ENCODE measurements around the gene TBC1D3K.
"Not testable (repeated sequence)": the region's sequence is repeated elsewhere in the genome, so short reads cannot be mapped to it uniquely, and the experiment has no call there.

Gene TBC1D3K

DNA sequence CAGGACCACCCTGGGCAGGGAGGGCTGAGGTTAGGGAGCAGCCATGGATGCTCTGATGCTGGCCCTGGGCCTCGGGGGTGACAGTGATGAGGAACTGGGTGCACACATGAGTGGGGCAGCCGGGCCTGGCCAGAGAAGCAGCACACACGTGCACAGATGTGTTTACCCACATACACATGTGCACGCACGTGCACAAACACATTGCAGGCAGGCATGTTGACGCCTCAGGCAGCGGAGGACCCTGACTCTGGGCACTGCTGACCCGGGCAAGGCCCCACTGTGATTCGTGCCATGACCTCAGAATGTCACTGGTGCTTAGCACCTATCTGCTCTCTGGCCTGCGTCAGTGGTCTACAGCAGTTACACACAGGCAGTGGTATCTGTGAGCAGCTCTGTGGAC lies at the start of gene TBC1D3K:
TSS of gene TBC1D3K (plus strand) at position 301 of the 400 bp plus-strand sequence. CDS start 1,585 bp downstream, outside the sequence.
- not testable (repeated sequence) for TF ChIP-seq YY1 (IDR thresholded peaks at IDR 0.05; ENCODE audit: low read depth); USF1 (IDR thresholded peaks at IDR 0.05); RAD21 (IDR thresholded peaks at IDR 0.05; ENCODE audit: low read depth)

DNA sequence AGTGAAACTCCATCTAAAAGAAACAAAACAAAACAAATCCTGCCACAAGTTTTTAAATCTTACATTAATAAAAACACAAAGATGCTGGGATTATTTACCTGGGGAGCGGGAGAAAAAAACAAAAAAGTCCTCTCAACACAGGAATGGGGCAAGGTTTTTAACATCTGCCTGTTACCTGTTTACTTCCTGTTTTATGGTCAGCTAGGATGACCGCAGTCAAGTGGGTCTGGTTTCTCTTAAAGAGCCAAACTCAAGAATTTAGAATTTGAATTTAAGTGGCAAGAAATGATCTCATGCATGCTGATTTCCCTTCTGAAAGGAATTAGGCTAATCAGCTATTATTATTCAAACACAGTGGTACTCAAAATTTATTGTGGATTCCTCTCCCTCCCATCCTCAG lies 39.7 kb upstream of the TBC1D3K start:
- TF ChIP-seq CEBPB (IDR thresholded peaks at IDR 0.05) (no peak), TEAD4 (IDR thresholded peaks at IDR 0.05) (no peak), RAD21 (IDR thresholded peaks at IDR 0.05; ENCODE audit: low read depth) (no peak), NFIC (IDR thresholded peaks at IDR 0.05) (no peak), TAF1 (IDR thresholded peaks at IDR 0.05; ENCODE audit: low read depth) (no peak), EGR1 (IDR thresholded peaks at IDR 0.05) (no peak), USF1 (IDR thresholded peaks at IDR 0.05) (no peak), YY1 (IDR thresholded peaks at IDR 0.05; ENCODE audit: low read depth) (no peak), ZBTB7A (IDR thresholded peaks at IDR 0.05; ENCODE audit: low read depth) (no peak)
- TF ChIP-seq, protein P1, sequence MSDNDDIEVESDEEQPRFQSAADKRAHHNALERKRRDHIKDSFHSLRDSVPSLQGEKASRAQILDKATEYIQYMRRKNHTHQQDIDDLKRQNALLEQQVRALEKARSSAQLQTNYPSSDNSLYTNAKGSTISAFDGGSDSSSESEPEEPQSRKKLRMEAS (IDR thresholded peaks at IDR 0.05): no peak

DNA sequence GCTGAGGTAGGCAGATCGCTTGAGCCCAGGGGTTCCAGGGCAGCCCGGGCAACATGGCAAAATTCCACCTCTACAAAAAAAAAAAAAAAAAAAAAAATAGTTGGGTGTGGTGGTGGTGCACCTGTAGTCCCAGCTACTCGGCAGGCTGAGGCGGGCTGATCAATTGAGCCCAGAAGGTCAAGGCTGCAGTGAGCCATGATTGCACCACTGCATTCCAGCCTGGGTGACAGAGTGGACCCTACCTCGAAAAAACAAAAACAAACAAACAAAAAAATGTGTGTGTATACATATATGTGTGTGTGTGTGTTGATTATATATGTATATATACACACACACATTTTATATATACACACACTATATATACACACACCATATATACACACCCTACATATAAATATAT lies 39.1 kb upstream of the TBC1D3K start:
- TF ChIP-seq, protein P2, sequence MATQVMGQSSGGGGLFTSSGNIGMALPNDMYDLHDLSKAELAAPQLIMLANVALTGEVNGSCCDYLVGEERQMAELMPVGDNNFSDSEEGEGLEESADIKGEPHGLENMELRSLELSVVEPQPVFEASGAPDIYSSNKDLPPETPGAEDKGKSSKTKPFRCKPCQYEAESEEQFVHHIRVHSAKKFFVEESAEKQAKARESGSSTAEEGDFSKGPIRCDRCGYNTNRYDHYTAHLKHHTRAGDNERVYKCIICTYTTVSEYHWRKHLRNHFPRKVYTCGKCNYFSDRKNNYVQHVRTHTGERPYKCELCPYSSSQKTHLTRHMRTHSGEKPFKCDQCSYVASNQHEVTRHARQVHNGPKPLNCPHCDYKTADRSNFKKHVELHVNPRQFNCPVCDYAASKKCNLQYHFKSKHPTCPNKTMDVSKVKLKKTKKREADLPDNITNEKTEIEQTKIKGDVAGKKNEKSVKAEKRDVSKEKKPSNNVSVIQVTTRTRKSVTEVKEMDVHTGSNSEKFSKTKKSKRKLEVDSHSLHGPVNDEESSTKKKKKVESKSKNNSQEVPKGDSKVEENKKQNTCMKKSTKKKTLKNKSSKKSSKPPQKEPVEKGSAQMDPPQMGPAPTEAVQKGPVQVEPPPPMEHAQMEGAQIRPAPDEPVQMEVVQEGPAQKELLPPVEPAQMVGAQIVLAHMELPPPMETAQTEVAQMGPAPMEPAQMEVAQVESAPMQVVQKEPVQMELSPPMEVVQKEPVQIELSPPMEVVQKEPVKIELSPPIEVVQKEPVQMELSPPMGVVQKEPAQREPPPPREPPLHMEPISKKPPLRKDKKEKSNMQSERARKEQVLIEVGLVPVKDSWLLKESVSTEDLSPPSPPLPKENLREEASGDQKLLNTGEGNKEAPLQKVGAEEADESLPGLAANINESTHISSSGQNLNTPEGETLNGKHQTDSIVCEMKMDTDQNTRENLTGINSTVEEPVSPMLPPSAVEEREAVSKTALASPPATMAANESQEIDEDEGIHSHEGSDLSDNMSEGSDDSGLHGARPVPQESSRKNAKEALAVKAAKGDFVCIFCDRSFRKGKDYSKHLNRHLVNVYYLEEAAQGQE (IDR thresholded peaks at IDR 0.05; ENCODE audit: low read depth): no peak
- TF ChIP-seq EP300 (IDR thresholded peaks at IDR 0.05; ENCODE audit: borderline replicate concordance) (no peak), ZBTB7A (IDR thresholded peaks at IDR 0.05; ENCODE audit: low read depth) (no peak), TAF1 (IDR thresholded peaks at IDR 0.05; ENCODE audit: low read depth) (no peak), FOXM1 (IDR thresholded peaks at IDR 0.05; ENCODE audit: borderline replicate concordance, low read depth) (no peak), EGR1 (IDR thresholded peaks at IDR 0.05) (no peak), YY1 (IDR thresholded peaks at IDR 0.05; ENCODE audit: low read depth) (no peak), CEBPB (IDR thresholded peaks at IDR 0.05) (no peak), NFIC (IDR thresholded peaks at IDR 0.05) (no peak), TCF12 (IDR thresholded peaks at IDR 0.05; ENCODE audit: low read depth) (no peak), TEAD4 (IDR thresholded peaks at IDR 0.05) (no peak), USF1 (IDR thresholded peaks at IDR 0.05) (no peak), RAD21 (IDR thresholded peaks at IDR 0.05; ENCODE audit: low read depth) (no peak), CREB1 (IDR thresholded peaks at IDR 0.05; ENCODE audit: low read depth) (no peak)
- TF ChIP-seq, protein P1 (IDR thresholded peaks at IDR 0.05): no peak

- TF ChIP-seq RAD21 (IDR thresholded peaks at IDR 0.05; ENCODE audit: low read depth): no peak
- no peak for TF ChIP-seq TAF1 (IDR thresholded peaks at IDR 0.05; ENCODE audit: low read depth)
- TF ChIP-seq, protein P1 (IDR thresholded peaks at IDR 0.05): no peak
- no peak for TF ChIP-seq EGR1 (IDR thresholded peaks at IDR 0.05)
- TF ChIP-seq FOXM1 (IDR thresholded peaks at IDR 0.05; ENCODE audit: borderline replicate concordance, low read depth): no peak
- TF ChIP-seq EP300 (IDR thresholded peaks at IDR 0.05; ENCODE audit: borderline replicate concordance): no peak
- TF ChIP-seq USF1 (IDR thresholded peaks at IDR 0.05): no peak
- no peak for TF ChIP-seq TCF12 (IDR thresholded peaks at IDR 0.05; ENCODE audit: low read depth)
- no peak for TF ChIP-seq NFIC (IDR thresholded peaks at IDR 0.05)
- no peak for TF ChIP-seq ZBTB7A (IDR thresholded peaks at IDR 0.05; ENCODE audit: low read depth)
- no peak for TF ChIP-seq CREB1 (IDR thresholded peaks at IDR 0.05; ENCODE audit: low read depth)
- TF ChIP-seq YY1 (IDR thresholded peaks at IDR 0.05; ENCODE audit: low read depth): no peak
Measured at GRCh38 chr17:37888881-37889280, 35.3 kb upstream of the TBC1D3K start.
